Tibial nerve (tissue), 4 donors: ENCODE data around the gene TNFAIP8.

Experiments used
- CTCF ChIP-seq, 5 experiments: fragments of 200-600 bp in 3 of 5; fragments of 450-650 bp in 2 of 5; sonication (generic) in 3 of 5; IDR thresholded peaks; one replicate each; pipeline ENCODE4 v1.5.1; 2016 to 2019; ENCODE audit warnings: antibody characterized with exemption in 5 of 5, mild to moderate bottlenecking in 3 of 5, moderate library complexity in 2 of 5
- EP300 ChIP-seq, 2 donors: sonication (generic); formaldehyde crosslinking; IDR thresholded peaks; one replicate each; pipeline ENCODE4 v1.6.1; 2017; ENCODE audit warnings: antibody characterized with exemption in 2 of 2, mild to moderate bottlenecking in 1 of 2
- POLR2A ChIP-seq, 2 donors: fragments of 450-650 bp; IDR thresholded peaks; one replicate each; pipeline ENCODE4 v1.6.1; 2017; ENCODE audit warnings: antibody characterized with exemption in 2 of 2, mild to moderate bottlenecking in 2 of 2, moderate library complexity in 2 of 2

GRCh38 chr5:119377066-119377465 is 21.2 kb downstream of the TNFAIP8 start:
- no peak for TF ChIP-seq POLR2A (IDR thresholded peaks at IDR 0.05)
- no peak for TF ChIP-seq CTCF (IDR thresholded peaks at IDR 0.05)
- no peak for TF ChIP-seq EP300 (IDR thresholded peaks at IDR 0.05)
